Measurements from ENCODE around the gene CDX1.

Gene CDX1

GRCh38 chr5:150163547-150164059, 3.0 kb upstream of the CDX1 start:
- DNase-seq, result no peak

GRCh38 chr5:150164211-150164980, 2.2 kb upstream of the CDX1 start:
- DNase-seq, result no peak

GRCh38 chr5:150166037-150166649, 435 bp upstream of the CDX1 start:
- DNase-seq, result no peak

- no peak for DNase-seq
Measured at GRCh38 chr5:150167512-150167850, 903 bp downstream of the CDX1 start.

GRCh38 chr5:150167908-150168307, 1.3 kb downstream of the CDX1 start:
- DNase-seq, result no peak

GRCh38 chr5:150168864-150169263, 2.3 kb downstream of the CDX1 start:
- no peak for DNase-seq

- no peak for DNase-seq
Measured at GRCh38 chr5:150172145-150172544, 5.6 kb downstream of the CDX1 start.

GRCh38 chr5:150172556-150172955, 6.0 kb downstream of the CDX1 start:
- no peak for DNase-seq

GRCh38 chr5:150173161-150173560, 6.6 kb downstream of the CDX1 start:
- no peak for DNase-seq

- no peak for DNase-seq
Measured at GRCh38 chr5:150174285-150174684, 7.7 kb downstream of the CDX1 start.

- DNase-seq, result no peak
Measured at GRCh38 chr5:150175076-150175475, 8.5 kb downstream of the CDX1 start.

GRCh38 chr5:150175536-150175935, 9.0 kb downstream of the CDX1 start:
- no peak for DNase-seq

GRCh38 chr5:150176745-150177477, 10.3 kb downstream of the CDX1 start:
- DNase-seq, result no peak

- DNase-seq, result no peak
Measured at GRCh38 chr5:150177721-150178120, 11.1 kb downstream of the CDX1 start.

GRCh38 chr5:150178262-150178661, 11.7 kb downstream of the CDX1 start:
- DNase-seq, result no peak

GRCh38 chr5:150179019-150179620, 12.5 kb downstream of the CDX1 start:
- no peak for DNase-seq

- no peak for DNase-seq
Measured at GRCh38 chr5:150180241-150181026, 13.9 kb downstream of the CDX1 start.

GRCh38 chr5:150181027-150181426, 14.4 kb downstream of the CDX1 start:
- DNase-seq, result no peak

- DNase-seq, result no peak
Measured at GRCh38 chr5:150181766-150182545, 15.4 kb downstream of the CDX1 start.

- no peak for DNase-seq
Measured at GRCh38 chr5:150182774-150183173, 16.2 kb downstream of the CDX1 start.

GRCh38 chr5:150183436-150183835, 16.9 kb downstream of the CDX1 start:
- no peak for DNase-seq

- DNase-seq, result no peak
Measured at GRCh38 chr5:150184006-150184405, 17.4 kb downstream of the CDX1 start.
